ENCODE measurements around the gene TNK1. TPM values are rescaled to one million over a fixed set of nuclear protein-coding genes. Genes with fewer than 3 reads are reported as not detected.
A peak's percentile ranks its signal among the peaks of the same experiment; 100 is the strongest.

The TNK1 gene
- total RNA-seq, 1 experiment from 2014 or later = 10.1 TPM

- no CpG with 5 or more reads among the region's 12 CpGs for WGBS (ENCODE audit: extremely low coverage, insufficient read length, low lambda C conversion rate)
- peaks cover 5% of the 10 kb centered on the region for H3K23me2 ChIP-seq (ENCODE audit: insufficient read length, low read depth, low read length, poor library complexity, severe bottlenecking)
- no peak for DNase-seq
Measured at GRCh38 chr17:7406235-7406825, 25.4 kb downstream of the TNK1 start.

More at GRCh38 chr17:7406235-7406825, 25.4 kb downstream of the TNK1 start:
- Histone ChIP-seq H3K4me1 (ENCODE audit: insufficient read depth, low read length) (no peaks in the 10 kb centered on the region; the same call in 1 of the 2 replicates), H3K9ac (ENCODE audit: extremely low read depth, insufficient read length, low read length) (no peak overlapping the region), H3K56ac (ENCODE audit: insufficient read length, low read depth, low read length) (no peak overlapping the region), H2BK15ac (ENCODE audit: low read depth, low read length) (no peak overlapping the region), H3T11ph (ENCODE audit: low read length) (no peak overlapping the region), H3K14ac (ENCODE audit: insufficient read depth, low read length) (no peak overlapping the region), H3K27me3 (ENCODE audit: insufficient read depth, low read length) (no peaks in the 10 kb centered on the region), H3K18ac (ENCODE audit: insufficient read length, low read depth, low read length) (no peak overlapping the region), H4K5ac (ENCODE audit: insufficient read length, low read depth, low read length) (no peak overlapping the region), H4K20me1 (ENCODE audit: control insufficient read depth, insufficient read depth, insufficient read length) (no peaks in the 10 kb centered on the region), H2BK5ac (ENCODE audit: insufficient read length, low read length) (no peak overlapping the region), H2BK20ac (ENCODE audit: low read depth, low read length, poor library complexity, severe bottlenecking) (no peak overlapping the region), H3K79me2 (ENCODE audit: insufficient read depth, low read length) (no peaks in the 10 kb centered on the region), H2BK120ac (ENCODE audit: low read depth, low read length, poor library complexity, severe bottlenecking) (no peak overlapping the region), H3K79me1 (ENCODE audit: insufficient read depth, low read depth, low read length, poor library complexity, severe bottlenecking) (no peaks in the 10 kb centered on the region), H2BK12ac (ENCODE audit: insufficient read length, low read depth, low read length) (no peak overlapping the region), H3K9me3 (ENCODE audit: control insufficient read depth, low read depth, low read length) (no peaks in the 10 kb centered on the region), H3K23ac (ENCODE audit: insufficient read length, low read depth, low read length) (no peak overlapping the region), H2AFZ (ENCODE audit: low read length) (no peak overlapping the region), H2AK5ac (ENCODE audit: insufficient read length, low read length) (no peak overlapping the region), H4K8ac (replicated peaks; ENCODE audit: insufficient read length, low read depth, low read length) (no peak overlapping the region), H3K4me2 (ENCODE audit: insufficient read depth, insufficient read length, low read length) (peak overlapping the region; percentile 78), H3K4ac (ENCODE audit: low read depth, low read length) (no peak overlapping the region), H3K27ac (ENCODE audit: insufficient read length, low read depth, low read length) (no peak overlapping the region), H4K91ac (ENCODE audit: insufficient read length, low read depth, low read length) (no peak overlapping the region)
- Mint-ChIP-seq H3K36me3 (ENCODE audit: insufficient read depth in 1 of 3, low read depth in 3 of 3) (peaks cover 19 to 31% (median 27%) of the 10 kb centered on the region in 3 experiments), H3K4me1 (peaks cover 26 to 34% of the 10 kb centered on the region in 2 experiments), H3K27me3 (ENCODE audit: low read depth) (no peaks in the 10 kb centered on the region), H3K27ac (no peak overlapping the region; a peak in 1 of 7 replicates), H3K4me3 (peak overlapping the region; percentile 76 to 96), H3K9me3 (peaks cover 0 to 2% of the 10 kb centered on the region in 2 experiments; a peak in 1 of 5 replicates)
- no peak for TF ChIP-seq CTCF (conservative IDR thresholded peaks at IDR 0.05)

All from H9 (cell line).